PC-9 (cell line): ENCODE measurements around the gene ANKRD2. TPM values are rescaled to one million over a fixed set of nuclear protein-coding genes. Genes with fewer than 3 reads are reported as not detected.
A peak's percentile ranks its signal among the peaks of the same experiment; 100 is the strongest.

Experiments
- BruUV-seq: library from RNA; stranded (reverse); fragments of 400-500 nt; replicated peaks from 2 replicates; lab custom pipeline; 2021; lab: Mats Ljungman, UMichigan
- CTCF ChIA-PET: fragments of 300-600 bp; sonication (Branson Sonifier 250); formaldehyde crosslinking; loops from one replicate; lab custom pipeline; 2022; ENCODE audit warnings: antibody characterized with exemption; lab: Charles Lee
- POLR2A ChIA-PET: fragments of 300-600 bp; sonication (Branson Sonifier 250); formaldehyde crosslinking; loops from one replicate; lab custom pipeline; 2022; ENCODE audit warnings: antibody characterized with exemption; ENCODE audit not compliant: unreplicated experiment; lab: Charles Lee
- DNase-seq, 2 experiments: peaks; one replicate each; pipeline versions ENCODE4 v3.0.0 to v3.0.0-alpha.2; 2015 to 2022; ENCODE audit warnings: mixed read lengths in 1 of 2
- H2AFZ ChIP-seq: fragments of 200-600 bp; sonication (generic); 2 replicates; pipeline ENCODE4 v1.8.1; 2017; ENCODE audit warnings: antibody characterized with exemption
- H3F3A ChIP-seq: fragments of 200-600 bp; sonication (generic); 2 replicates; pipeline ENCODE4 v1.8.1; 2017; ENCODE audit warnings: antibody characterized with exemption, mild to moderate bottlenecking, low read depth; ENCODE audit not compliant: insufficient read depth
- H3K27ac ChIP-seq: fragments of 200-600 bp; sonication (generic); 2 replicates; pipeline ENCODE4 v1.6.1; 2016; ENCODE audit warnings: mixed run types
- H3K27me3 ChIP-seq: fragments of 200-600 bp; sonication (generic); 2 replicates; pipeline ENCODE4 v1.6.1; 2016; ENCODE audit warnings: low read depth, mixed run types; ENCODE audit not compliant: insufficient read depth
- H3K36me3 ChIP-seq: fragments of 200-600 bp; sonication (generic); 2 replicates; pipeline ENCODE4 v1.6.1; 2016; ENCODE audit warnings: low read depth, mixed run types
- H3K4me1 ChIP-seq: fragments of 200-600 bp; sonication (generic); replicated peaks from 2 replicates; pipeline ENCODE4 v1.6.1; 2016; ENCODE audit warnings: mixed run types; ENCODE audit not compliant: insufficient read depth
- H3K4me2 ChIP-seq: fragments of 200-600 bp; sonication (generic); 2 replicates; pipeline ENCODE4 v1.6.1; 2017; ENCODE audit warnings: mixed run types
- H3K4me3 ChIP-seq: fragments of 200-600 bp; sonication (generic); 2 replicates; pipeline ENCODE4 v1.6.1; 2016; ENCODE audit warnings: mixed run types
- H3K79me2 ChIP-seq: fragments of 200-600 bp; sonication (generic); 2 replicates; pipeline ENCODE4 v1.6.1; 2017; ENCODE audit warnings: low read depth, mixed run types
- H3K9me2 ChIP-seq: fragments of 200-600 bp; sonication (generic); 2 replicates; pipeline ENCODE4 v1.8.1; 2017; ENCODE audit warnings: mild to moderate bottlenecking; ENCODE audit not compliant: insufficient read depth
- H3K9me3 ChIP-seq: fragments of 200-600 bp; sonication (generic); 2 replicates; pipeline ENCODE4 v1.8.1; 2016; ENCODE audit warnings: low read depth; ENCODE audit not compliant: insufficient read depth
- H4K20me1 ChIP-seq: fragments of 200-600 bp; sonication (generic); 2 replicates; pipeline ENCODE4 v1.8.1; 2017; ENCODE audit not compliant: insufficient read depth
- EZH2 ChIP-seq: fragments of 200-600 bp; sonication (generic); IDR thresholded peaks from 2 replicates; pipeline ENCODE4 v1.8.0; 2017; ENCODE audit warnings: antibody characterized with exemption, low read depth
- intact Hi-C: fragments of 100-400 bp; cut with micrococcal nuclease; formaldehyde crosslinking; loops from one replicate; pipeline ENCODE4 v1.10.0; 2022; ENCODE audit not compliant: unreplicated experiment
- total RNA-seq: library from RNA; stranded (reverse); gene quantifications from 2 replicates; pipeline ENCODE4 v1.2.3, GENCODE V29; 2021
- TF ChIP-seq, protein P1 (sequence below): fragments of 200-600 bp; sonication (generic); conservative IDR thresholded peaks from 2 replicates; pipeline ENCODE4 v1.6.1; 2017; ENCODE audit warnings: mixed run types, antibody characterized with exemption, mild to moderate bottlenecking, moderate library complexity

The ANKRD2 gene
- total RNA-seq, 1 experiment from 2014 or later, result 8.4 TPM

DNA sequence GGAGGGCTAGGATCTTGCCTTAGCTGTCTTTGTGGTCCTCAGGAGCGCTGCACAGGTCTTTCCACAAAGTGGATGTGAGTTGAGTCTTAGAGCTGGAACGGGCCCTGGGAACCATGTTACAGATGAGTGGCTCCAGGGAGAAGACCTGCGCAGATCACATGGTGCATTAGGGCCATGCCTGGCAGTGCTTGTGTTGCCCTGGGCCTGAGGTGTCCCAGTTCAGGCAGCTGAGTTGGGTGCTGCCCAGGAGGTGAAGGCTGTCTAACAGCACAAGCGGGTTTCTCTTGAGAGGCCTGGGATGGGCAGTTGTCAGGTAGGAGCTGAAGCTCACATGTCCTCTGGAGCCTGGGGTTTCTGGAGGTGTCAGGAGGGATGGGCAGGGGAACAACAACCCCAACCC, 33.7 kb upstream of the ANKRD2 start:
- DNase-seq, result no peak
- Histone ChIP-seq H4K20me1 (no peaks in the 10 kb centered on the region), H3K27me3 (no peaks in the 10 kb centered on the region), H3K9me2 (no peaks in the 10 kb centered on the region), H3K4me1 (peaks cover 50% of the 10 kb centered on the region), H3K79me2 (no peaks in the 10 kb centered on the region), H3K9me3 (no peaks in the 10 kb centered on the region), H3F3A (peaks cover 28% of the 10 kb centered on the region), H3K4me3 (no peak overlapping the region), H3K36me3 (no peaks in the 10 kb centered on the region), H2AFZ (no peak overlapping the region), H3K4me2 (no peak overlapping the region), H3K27ac (no peak overlapping the region)
- no TSS peak for BruUV-seq
- CTCF ChIA-PET, result interaction anchor here (0.9 kb wide), 1 partner anchor 15 kb away, joined by 3 read pairs; no protein-coding TSS in a partner anchor
- TF ChIP-seq, protein P1, sequence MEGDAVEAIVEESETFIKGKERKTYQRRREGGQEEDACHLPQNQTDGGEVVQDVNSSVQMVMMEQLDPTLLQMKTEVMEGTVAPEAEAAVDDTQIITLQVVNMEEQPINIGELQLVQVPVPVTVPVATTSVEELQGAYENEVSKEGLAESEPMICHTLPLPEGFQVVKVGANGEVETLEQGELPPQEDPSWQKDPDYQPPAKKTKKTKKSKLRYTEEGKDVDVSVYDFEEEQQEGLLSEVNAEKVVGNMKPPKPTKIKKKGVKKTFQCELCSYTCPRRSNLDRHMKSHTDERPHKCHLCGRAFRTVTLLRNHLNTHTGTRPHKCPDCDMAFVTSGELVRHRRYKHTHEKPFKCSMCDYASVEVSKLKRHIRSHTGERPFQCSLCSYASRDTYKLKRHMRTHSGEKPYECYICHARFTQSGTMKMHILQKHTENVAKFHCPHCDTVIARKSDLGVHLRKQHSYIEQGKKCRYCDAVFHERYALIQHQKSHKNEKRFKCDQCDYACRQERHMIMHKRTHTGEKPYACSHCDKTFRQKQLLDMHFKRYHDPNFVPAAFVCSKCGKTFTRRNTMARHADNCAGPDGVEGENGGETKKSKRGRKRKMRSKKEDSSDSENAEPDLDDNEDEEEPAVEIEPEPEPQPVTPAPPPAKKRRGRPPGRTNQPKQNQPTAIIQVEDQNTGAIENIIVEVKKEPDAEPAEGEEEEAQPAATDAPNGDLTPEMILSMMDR, result no peak
- no peak for TF ChIP-seq EZH2
- POLR2A ChIA-PET, result no interaction called here
- intact Hi-C loops, result no loop called here

- H3K27ac ChIP-seq, result no peak overlapping the region
- peak; percentile 24 to 41 for DNase-seq
- BruUV-seq, result no TSS peak
- TF ChIP-seq, protein P1, result no peak; the same call in 1 of the 2 replicates
- no peak for TF ChIP-seq EZH2
- no peaks in the 10 kb centered on the region for H3K9me2 ChIP-seq
- CTCF ChIA-PET, result interaction anchor here (0.9 kb wide), 1 partner anchor 14 kb away, joined by 3 read pairs; no protein-coding TSS in a partner anchor
- peaks cover 50% of the 10 kb centered on the region for H3K4me1 ChIP-seq
- H3K79me2 ChIP-seq, result no peaks in the 10 kb centered on the region
- no peak overlapping the region for H3K4me3 ChIP-seq
- H2AFZ ChIP-seq, result no peak overlapping the region
- no peaks in the 10 kb centered on the region for H3K9me3 ChIP-seq
- no peaks in the 10 kb centered on the region for H4K20me1 ChIP-seq
- POLR2A ChIA-PET, result interaction anchor here (0.6 kb wide), 2 partner anchors 19 to 101 kb away, joined by 4 to 19 read pairs; partner anchors contain the start of gene PI4K2A
- H3K4me2 ChIP-seq, result peak overlapping the region; percentile 23; the same call in 1 of the 2 replicates
- peaks cover 28% of the 10 kb centered on the region for H3F3A ChIP-seq
- H3K36me3 ChIP-seq, result no peaks in the 10 kb centered on the region
- intact Hi-C loops, result no loop called here
- no peaks in the 10 kb centered on the region for H3K27me3 ChIP-seq
These were observed 32.9 kb upstream of the ANKRD2 start for GRCh38 chr10:97539523-97540200.

DNA sequence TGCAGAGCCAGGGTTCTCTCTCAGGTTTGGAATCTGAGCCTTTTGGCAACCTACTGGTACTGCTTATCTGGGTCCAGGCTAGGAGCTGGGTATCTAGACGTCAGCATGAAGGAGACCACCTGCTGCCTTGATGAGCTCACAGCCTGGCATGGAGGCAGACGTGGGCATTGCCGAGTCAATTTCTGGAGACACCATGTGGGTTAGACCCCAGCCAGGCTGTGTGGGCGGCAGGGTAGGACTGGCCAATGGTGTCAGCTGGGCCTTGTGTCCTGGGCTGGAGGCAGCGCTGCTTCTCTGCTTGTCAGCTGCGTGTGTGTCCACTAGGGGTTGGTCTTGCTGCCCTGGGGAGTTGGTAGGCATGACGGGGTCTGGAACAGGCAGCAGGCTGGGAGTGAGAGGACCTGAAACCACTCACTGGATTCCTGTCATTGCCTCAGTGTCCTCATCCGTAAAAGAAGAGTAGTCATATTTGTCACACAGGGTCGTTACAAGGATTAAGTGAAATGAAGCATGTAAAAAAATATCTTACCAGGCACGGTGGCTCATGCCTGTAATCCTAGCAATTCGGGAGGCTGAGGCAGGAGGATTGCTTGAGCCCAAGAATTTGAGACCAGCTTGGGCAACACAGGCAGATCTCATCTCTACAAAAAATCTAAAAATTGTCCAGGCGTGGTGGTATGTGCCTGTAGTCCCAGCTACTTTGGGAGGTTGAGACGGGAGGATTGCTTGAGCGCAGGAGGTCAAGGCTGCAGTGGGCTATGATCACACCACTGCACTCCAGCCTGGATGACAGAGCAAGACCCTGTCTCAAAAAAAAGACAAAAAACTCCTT, 31.7 kb upstream of the ANKRD2 start:
- Histone ChIP-seq H3F3A (peaks cover 28% of the 10 kb centered on the region), H3K9me3 (no peaks in the 10 kb centered on the region), H2AFZ (no peak overlapping the region), H3K4me3 (no peak overlapping the region), H3K27ac (peak overlapping the region; percentile 80; the same call in 1 of the 2 replicates), H3K36me3 (no peaks in the 10 kb centered on the region), H3K79me2 (no peaks in the 10 kb centered on the region), H3K4me1 (peaks cover 50% of the 10 kb centered on the region), H3K4me2 (no peak overlapping the region), H3K27me3 (no peaks in the 10 kb centered on the region), H3K9me2 (no peaks in the 10 kb centered on the region), H4K20me1 (no peaks in the 10 kb centered on the region)
- ChIA-PET CTCF (no interaction called here), POLR2A (no interaction called here)
- intact Hi-C loops, result no loop called here
- no peak for DNase-seq
- TF ChIP-seq, protein P1, result no peak
- TF ChIP-seq EZH2, result no peak
- BruUV-seq, result no TSS peak
